Measurements from ENCODE around the gene HNRNPUL1.

DNA sequence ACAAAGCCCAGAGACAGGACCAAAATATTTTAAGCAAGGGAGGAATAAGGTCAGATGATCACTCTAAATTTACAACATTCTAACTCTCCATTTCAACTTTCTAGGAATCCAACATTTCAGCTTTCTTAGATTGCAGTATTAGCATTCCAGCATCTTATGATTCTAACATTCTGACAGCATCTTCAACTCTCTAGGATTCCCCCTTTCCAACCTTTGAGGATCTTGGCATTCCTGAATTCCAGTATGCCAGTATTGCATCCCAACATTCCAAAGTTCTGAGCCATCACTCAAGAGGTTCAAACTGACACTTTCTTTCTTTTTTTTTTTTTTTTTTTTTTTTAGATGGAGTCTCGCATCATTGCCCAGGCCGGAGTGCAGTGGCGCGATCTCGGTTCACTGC lies 75.8 kb downstream of the HNRNPUL1 start:
- TF ChIP-seq CTCF (IDR thresholded peaks at IDR 0.05) (no peak), ZFX (IDR thresholded peaks at IDR 0.05; ENCODE audit: borderline replicate concordance) (no peak)
